B cell (primary cell): ENCODE data around the gene DTWD2. TPM values are rescaled to one million over a fixed set of nuclear protein-coding genes. Genes with fewer than 3 reads are reported as not detected.
A peak's percentile ranks its signal among the peaks of the same experiment; 100 is the strongest.

ENCODE experiments used
- ATAC-seq: fragments of 200-7000 bp; cut with Tn5 transposase; one replicate; pipeline ENCODE4 v1.10.0; 2021; ENCODE audit warnings: low read depth, mild to moderate bottlenecking, moderate number of reproducible peaks, moderate library complexity
- CTCF ChIA-PET: fragments of 350-600 bp; sonication (Branson Sonifier 250); formaldehyde crosslinking; loops from one replicate; lab custom pipeline; 2021; ENCODE audit warnings: antibody characterized with exemption, inconsistent platforms; lab: Charles Lee
- POLR2A ChIA-PET: fragments of 350-600 bp; sonication (Branson Sonifier 250); formaldehyde crosslinking; loops from one replicate; lab custom pipeline; 2021; ENCODE audit warnings: antibody characterized with exemption; lab: Charles Lee
- DNase-seq: peaks from one replicate; pipeline ENCODE4 v3.0.0; 2013
- H2AFZ ChIP-seq: 2 replicates; pipeline ENCODE4 v1.6.1; 2012; ENCODE audit warnings: mild to moderate bottlenecking, low read depth, low read length; ENCODE audit not compliant: insufficient read depth, poor library complexity, severe bottlenecking
- H3K27ac ChIP-seq, 2 donors: 1 replicate in 1 of 2; 2 replicates in 1 of 2; pipeline ENCODE4 v1.5.1; 2012 to 2013; ENCODE audit warnings: low read length in 2 of 2, mild to moderate bottlenecking in 2 of 2, moderate library complexity in 1 of 2
- H3K27me3 ChIP-seq, 4 experiments: fragments of 200-600 bp in 1 of 4; sonication (generic) in 1 of 4; replicated peaks in 1 of 4; 1 replicate in 2 of 4; 2 replicates in 2 of 4; pipeline versions ENCODE4 v1.6.1 to v1.7.0; 2013 to 2016; ENCODE audit warnings: low read length in 3 of 4, mild to moderate bottlenecking in 2 of 4, mixed read lengths in 1 of 4, moderate library complexity in 1 of 4; ENCODE audit not compliant: insufficient read depth in 4 of 4, control insufficient read depth in 3 of 4; ENCODE audit errors: control extremely low read depth in 1 of 4
- H3K36me3 ChIP-seq, 2 experiments: replicated peaks in 1 of 2; 1 replicate in 1 of 2; 2 replicates in 1 of 2; pipeline versions ENCODE4 v1.6.1 to v1.7.1; 2013; ENCODE audit warnings: low read length in 1 of 2; ENCODE audit not compliant: insufficient read depth in 2 of 2, control insufficient read depth in 1 of 2; ENCODE audit errors: control extremely low read depth in 1 of 2, extremely low read depth in 1 of 2
- H3K4me1 ChIP-seq, 2 donors: fragments of 200-600 bp in 1 of 2; sonication (generic) in 1 of 2; 1 replicate in 1 of 2; 2 replicates in 1 of 2; pipeline versions ENCODE4 v1.5.1 to v1.6.1; 2013 to 2017; ENCODE audit warnings: low read length in 2 of 2; ENCODE audit not compliant: control insufficient read depth in 2 of 2, insufficient read depth in 2 of 2
- H3K4me2 ChIP-seq: replicated peaks from 2 replicates; pipeline ENCODE3; 2012; ENCODE audit warnings: mild to moderate bottlenecking, low read depth, low read length; ENCODE audit not compliant: poor library complexity, severe bottlenecking
- H3K4me3 ChIP-seq, 5 experiments: fragments of 200-600 bp in 1 of 5; sonication (generic) in 1 of 5; 1 replicate in 3 of 5; 2 replicates in 2 of 5; pipeline versions ENCODE4 v1.5.1 to v1.7.0; 2011 to 2016; ENCODE audit warnings: low read length in 4 of 5, mild to moderate bottlenecking in 4 of 5, low read depth in 2 of 5, control low read depth in 1 of 5, moderate library complexity in 1 of 5; ENCODE audit not compliant: insufficient read depth in 1 of 5; ENCODE audit errors: control extremely low read depth in 1 of 5, extremely low read depth in 1 of 5
- H3K79me2 ChIP-seq: fragments of 200-600 bp; sonication (generic); one replicate; pipeline ENCODE4 v1.6.0; 2016; ENCODE audit warnings: low read length; ENCODE audit not compliant: control insufficient read depth, insufficient read depth
- H3K9ac ChIP-seq: fragments of 200-600 bp; sonication (generic); 2 replicates; pipeline ENCODE4 v1.6.1; 2017; ENCODE audit warnings: mild to moderate bottlenecking, low read length, moderate library complexity
- H3K9me3 ChIP-seq, 3 donors: one replicate each; pipeline versions ENCODE4 v1.6.1 to v1.7.1; 2013; ENCODE audit warnings: low read length in 2 of 3; ENCODE audit not compliant: control insufficient read depth in 2 of 3, insufficient read depth in 1 of 3; ENCODE audit errors: control extremely low read depth in 1 of 3
- H4K20me1 ChIP-seq: 2 replicates; pipeline ENCODE4 v1.6.0; 2012; ENCODE audit warnings: mild to moderate bottlenecking, low read length; ENCODE audit not compliant: insufficient read depth, control insufficient read depth, poor library complexity, severe bottlenecking
- H3K27ac Mint-ChIP-seq: one replicate; pipeline ENCODE4 v1.8.0; 2021; ENCODE audit warnings: mixed read lengths
- H3K27me3 Mint-ChIP-seq: one replicate; pipeline ENCODE4 v1.8.0; 2021; ENCODE audit warnings: mixed read lengths
- H3K4me1 Mint-ChIP-seq: one replicate; pipeline ENCODE4 v1.8.0; 2021; ENCODE audit warnings: mixed read lengths
- H3K4me3 Mint-ChIP-seq: one replicate; pipeline ENCODE4 v1.8.0; 2021; ENCODE audit warnings: mixed read lengths
- H3K9me3 Mint-ChIP-seq: one replicate; pipeline ENCODE4 v1.8.0; 2022; ENCODE audit warnings: mixed read lengths; ENCODE audit not compliant: insufficient read depth
- EZH2 ChIP-seq: IDR thresholded peaks from 2 replicates; pipeline ENCODE4 v1.6.1; 2012; ENCODE audit warnings: borderline replicate concordance, low read depth, mild to moderate bottlenecking, moderate library complexity, low read length; ENCODE audit not compliant: insufficient read depth, poor library complexity, severe bottlenecking
- WGBS: methylation state at CpG from one replicate; pipeline ENCODE4 v1.1.5; 2013; ENCODE audit warnings: missing lambda C conversion rate; ENCODE audit not compliant: insufficient coverage; 5-methylcytosine and 5-hydroxymethylcytosine counted together
- intact Hi-C: fragments of 100-400 bp; cut with micrococcal nuclease; formaldehyde crosslinking; loops from one replicate; pipeline ENCODE4 v1.10.0; 2022
- polyA plus RNA-seq: library from polyadenylated mRNA; depleted of rRNA; stranded (reverse); fragments of >200 nt; gene quantifications from 2 replicates; pipeline ENCODE4 v1.2.3, GENCODE V29; 2012
- total RNA-seq, 2 donors: library from RNA; stranded (reverse); fragments of 120-200 nt in 1 of 2; gene quantifications; 1 replicate in 1 of 2; 2 replicates in 1 of 2; pipeline versions ENCODE4 v1.2.3 to v1.2.4, GENCODE V29; 2013 to 2022
- TF ChIP-seq, protein P1 (sequence below): fragments of 200-600 bp; IDR thresholded peaks from one replicate; pipeline ENCODE4 v1.8.0; 2022; ENCODE audit warnings: antibody characterized with exemption, mild to moderate bottlenecking

The DTWD2 gene
- total and polyA plus RNA-seq, 2 donors (not counting 1 experiment from before 2014, with no cell fraction given), result 3.7 to 6.0 TPM

GRCh38 chr5:119019501-119019900 is 31.2 kb upstream of the DTWD2 start:
- Mint-ChIP-seq H3K27me3 (no peaks in the 10 kb centered on the region), H3K4me3 (peak overlapping the region; percentile 82), H3K4me1 (peaks cover 77% of the 10 kb centered on the region), H3K27ac (peak overlapping the region; percentile 95), H3K9me3 (no peaks in the 10 kb centered on the region)
- H3K27ac ChIP-seq, result peak overlapping the region; percentile 78 to 79
- ChIA-PET CTCF (interaction anchor here (0.8 to 5.0 kb wide), 10 partner anchors 9 to 392 kb away, joined by 3 to 75 read pairs (median 4); partner anchors contain the start of genes DMXL1 and DTWD2), POLR2A (interaction anchor here (0.6 to 1.2 kb wide), 4 partner anchors 50 to 324 kb away, joined by 3 to 4 read pairs (median 3); no protein-coding TSS in a partner anchor)
- no peak overlapping the region for H2AFZ ChIP-seq
- H3K9ac ChIP-seq, result peak overlapping the region; percentile 38
- H3K4me2 ChIP-seq, result peak overlapping the region; percentile 67
- intact Hi-C loops, result loop anchor here (1.0 to 2.0 kb wide), 2 partner anchors 13 to 31 kb away; partner anchors contain the start of gene DTWD2
- no peaks in the 10 kb centered on the region for H3K27me3 ChIP-seq
- H3K79me2 ChIP-seq, result peaks cover 13% of the 10 kb centered on the region
- DNase-seq, result peak; percentile 55
- H3K4me1 ChIP-seq, result peaks cover 80 to 84% of the 10 kb centered on the region in 2 donors
- no peak for TF ChIP-seq EZH2
- TF ChIP-seq, protein P1, sequence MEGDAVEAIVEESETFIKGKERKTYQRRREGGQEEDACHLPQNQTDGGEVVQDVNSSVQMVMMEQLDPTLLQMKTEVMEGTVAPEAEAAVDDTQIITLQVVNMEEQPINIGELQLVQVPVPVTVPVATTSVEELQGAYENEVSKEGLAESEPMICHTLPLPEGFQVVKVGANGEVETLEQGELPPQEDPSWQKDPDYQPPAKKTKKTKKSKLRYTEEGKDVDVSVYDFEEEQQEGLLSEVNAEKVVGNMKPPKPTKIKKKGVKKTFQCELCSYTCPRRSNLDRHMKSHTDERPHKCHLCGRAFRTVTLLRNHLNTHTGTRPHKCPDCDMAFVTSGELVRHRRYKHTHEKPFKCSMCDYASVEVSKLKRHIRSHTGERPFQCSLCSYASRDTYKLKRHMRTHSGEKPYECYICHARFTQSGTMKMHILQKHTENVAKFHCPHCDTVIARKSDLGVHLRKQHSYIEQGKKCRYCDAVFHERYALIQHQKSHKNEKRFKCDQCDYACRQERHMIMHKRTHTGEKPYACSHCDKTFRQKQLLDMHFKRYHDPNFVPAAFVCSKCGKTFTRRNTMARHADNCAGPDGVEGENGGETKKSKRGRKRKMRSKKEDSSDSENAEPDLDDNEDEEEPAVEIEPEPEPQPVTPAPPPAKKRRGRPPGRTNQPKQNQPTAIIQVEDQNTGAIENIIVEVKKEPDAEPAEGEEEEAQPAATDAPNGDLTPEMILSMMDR, result no peak
- no CpG with 5 or more reads among the region's 1 CpG for WGBS
- no peaks in the 10 kb centered on the region for H4K20me1 ChIP-seq
- no peaks in the 10 kb centered on the region for H3K36me3 ChIP-seq
- peak overlapping the region in 2 of 5 experiments; percentile 3 to 53 for H3K4me3 ChIP-seq
- H3K9me3 ChIP-seq, result peaks cover 0 to 7% (median 0%) of the 10 kb centered on the region in 3 donors
- ATAC-seq, result no peak

GRCh38 chr5:119017994-119018393 is 29.6 kb upstream of the DTWD2 start:
- peak overlapping the region; percentile 22 to 47 for H3K27ac ChIP-seq
- Mint-ChIP-seq H3K4me3 (no peak overlapping the region), H3K27ac (peak overlapping the region; percentile 32), H3K9me3 (no peaks in the 10 kb centered on the region), H3K27me3 (no peaks in the 10 kb centered on the region), H3K4me1 (peaks cover 64% of the 10 kb centered on the region)
- H3K9ac ChIP-seq, result no peak overlapping the region
- no peaks in the 10 kb centered on the region for H3K36me3 ChIP-seq
- peaks cover 13% of the 10 kb centered on the region for H3K79me2 ChIP-seq
- ATAC-seq (no peak), DNase-seq (no peak)
- intact Hi-C loops, result loop anchor here (2.0 kb wide), 1 partner anchor 15 kb away; no protein-coding TSS in a partner anchor
- H2AFZ ChIP-seq, result no peak overlapping the region
- CTCF ChIA-PET, result interaction anchor here (1.0 to 5.0 kb wide), 7 partner anchors 29 to 417 kb away, joined by 3 to 75 read pairs (median 5); partner anchors contain the start of genes DMXL1 and DTWD2
- H3K4me1 ChIP-seq, result peaks cover 69 to 72% of the 10 kb centered on the region in 2 donors
- H3K4me3 ChIP-seq, result no peak overlapping the region
- peaks cover 0 to 7% (median 0%) of the 10 kb centered on the region in 3 donors for H3K9me3 ChIP-seq
- no peaks in the 10 kb centered on the region for H4K20me1 ChIP-seq
- H3K4me2 ChIP-seq, result no peak overlapping the region
- no peaks in the 10 kb centered on the region for H3K27me3 ChIP-seq
- TF ChIP-seq, protein P1, result no peak
- TF ChIP-seq EZH2, result no peak
- WGBS, result no CpG with 5 or more reads among the region's 2 CpGs
- POLR2A ChIA-PET, result interaction anchor here (0.9 kb wide), 1 partner anchor 286 kb away, joined by 3 read pairs; no protein-coding TSS in a partner anchor
